ENCODE measurements around the gene PLEKHG3.

The PLEKHG3 gene

DNA sequence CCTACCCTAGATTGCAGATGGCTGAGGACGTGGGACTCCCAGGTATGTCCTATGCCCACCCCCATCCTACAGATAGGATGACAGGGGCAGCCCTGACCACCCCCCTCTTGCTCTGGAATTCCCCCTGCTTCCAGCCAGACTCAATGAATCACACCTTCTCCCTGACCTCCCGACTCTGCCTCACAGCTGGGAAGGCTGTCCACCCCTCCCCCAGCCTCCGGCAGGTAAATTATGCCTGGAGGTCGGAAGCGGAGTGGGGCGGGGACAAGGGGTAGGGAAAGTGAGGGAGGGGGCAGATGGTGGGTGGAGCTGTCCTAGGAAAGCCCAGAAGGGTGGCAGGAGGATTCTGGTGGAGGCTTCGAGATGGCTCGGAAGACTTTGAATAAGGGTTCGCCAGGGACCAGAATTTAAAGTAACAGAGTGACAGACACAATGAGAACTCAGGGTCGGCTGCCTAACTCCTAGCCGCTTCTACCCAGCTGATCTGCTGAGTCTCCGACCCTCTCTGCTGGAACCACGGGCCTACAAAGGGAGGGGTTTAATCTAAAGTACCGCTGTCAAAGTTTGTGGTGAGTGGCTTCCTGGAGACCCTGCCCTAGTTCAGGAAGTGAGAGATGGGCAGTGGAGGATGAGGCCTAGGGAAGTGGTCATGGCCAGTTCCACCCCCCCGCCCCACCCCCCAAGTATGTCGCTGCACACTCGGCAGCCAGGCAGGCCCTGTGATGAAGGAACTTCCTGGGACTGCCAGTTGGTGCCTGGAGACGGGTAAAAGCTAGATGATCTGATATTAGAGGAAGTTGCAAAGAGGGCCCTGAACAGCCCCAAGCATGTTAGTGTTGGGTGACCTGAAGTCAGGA lies 4.2 kb downstream of the PLEKHG3 start:
- peak in 2 of 5 experiments; percentile 53 to 93 for DNase-seq

DNA sequence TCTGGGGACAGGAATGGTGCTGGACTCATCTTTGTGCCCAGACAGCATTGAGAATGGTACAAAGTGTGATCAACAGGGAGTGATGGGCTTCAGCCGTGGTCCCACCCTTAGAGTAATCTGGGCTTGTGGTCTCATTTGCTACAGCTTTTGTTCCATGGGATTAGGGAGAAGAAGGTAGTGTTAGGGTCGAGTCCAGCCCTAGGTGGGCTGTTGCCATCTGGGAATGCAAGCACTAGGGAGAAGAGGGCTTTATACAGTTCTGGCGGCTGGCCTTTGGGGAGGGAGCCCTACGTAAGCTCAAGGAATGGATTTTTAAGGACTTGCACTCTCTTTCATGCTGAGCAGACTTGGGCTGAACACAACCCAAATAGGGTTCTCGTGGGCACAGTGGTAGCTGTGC lies 4.9 kb downstream of the PLEKHG3 start:
- no peak for DNase-seq

DNA sequence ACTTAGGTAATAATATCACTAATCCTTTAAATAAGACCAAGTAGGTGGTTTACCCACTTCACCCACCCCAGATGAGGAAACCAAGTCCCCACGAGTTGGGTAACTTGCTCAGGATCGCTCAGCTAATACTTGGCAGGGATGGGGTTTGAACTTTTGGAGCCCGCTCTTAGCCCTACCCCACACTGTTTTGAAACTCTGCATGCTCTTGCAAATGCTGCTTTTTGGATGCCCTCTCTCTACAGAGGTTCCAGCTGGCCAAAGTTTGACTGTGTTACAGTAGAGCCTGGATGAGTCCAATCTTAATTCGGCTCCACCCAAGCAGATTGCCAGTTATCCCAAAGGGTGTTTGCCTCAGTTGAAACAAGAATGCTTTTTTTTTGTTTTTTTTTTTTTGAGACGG lies 6.8 kb downstream of the PLEKHG3 start:
- DNase-seq = no peak

DNA sequence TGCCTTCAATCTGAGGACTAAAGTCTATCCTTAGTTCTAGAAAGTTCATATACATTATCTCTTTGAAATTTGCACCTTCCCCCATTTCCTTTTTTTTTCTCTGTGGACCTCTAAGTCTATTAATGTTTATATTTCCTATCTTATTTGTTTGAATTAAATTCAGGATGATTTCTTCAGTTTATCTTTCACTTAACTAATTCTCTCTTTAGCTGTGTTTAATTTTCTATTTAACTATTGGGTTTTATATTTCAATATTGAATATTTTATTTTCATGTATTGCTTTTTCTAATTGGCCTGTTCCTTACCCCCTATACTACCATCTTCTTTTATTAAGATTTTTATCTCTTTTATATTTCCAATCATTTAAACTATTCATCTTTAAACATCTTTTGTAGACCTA lies 9.5 kb downstream of the PLEKHG3 start:
- DNase-seq = no peak

DNA sequence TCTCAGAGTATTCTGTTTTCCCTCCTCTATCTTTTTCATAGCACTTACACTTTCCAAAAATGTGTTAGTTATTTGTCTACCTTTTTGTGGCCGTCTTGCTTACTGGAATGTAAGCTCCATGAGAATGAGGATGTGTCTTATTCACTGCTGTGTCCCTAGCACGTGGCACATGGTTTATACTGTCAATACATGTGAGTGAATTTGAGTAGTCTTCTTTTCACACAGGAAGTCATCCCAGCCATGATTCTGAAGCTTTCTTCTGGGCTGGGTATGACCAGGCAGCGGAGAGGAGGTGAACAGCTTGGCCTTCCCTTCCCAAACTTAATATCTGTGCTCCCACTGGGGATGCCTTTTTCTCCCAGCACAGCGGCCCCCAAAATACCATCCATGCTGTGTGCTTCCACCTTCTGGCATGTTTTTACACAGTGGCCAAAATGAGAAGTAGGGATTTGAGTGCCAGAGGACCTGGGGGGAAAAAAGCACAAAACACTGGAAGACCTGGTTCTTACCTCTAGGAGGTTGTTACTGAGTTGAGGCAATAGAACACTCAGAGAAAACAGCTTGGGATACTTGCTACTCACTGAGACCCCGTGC lies 10.3 kb downstream of the PLEKHG3 start:
- DNase-seq = no peak

DNA sequence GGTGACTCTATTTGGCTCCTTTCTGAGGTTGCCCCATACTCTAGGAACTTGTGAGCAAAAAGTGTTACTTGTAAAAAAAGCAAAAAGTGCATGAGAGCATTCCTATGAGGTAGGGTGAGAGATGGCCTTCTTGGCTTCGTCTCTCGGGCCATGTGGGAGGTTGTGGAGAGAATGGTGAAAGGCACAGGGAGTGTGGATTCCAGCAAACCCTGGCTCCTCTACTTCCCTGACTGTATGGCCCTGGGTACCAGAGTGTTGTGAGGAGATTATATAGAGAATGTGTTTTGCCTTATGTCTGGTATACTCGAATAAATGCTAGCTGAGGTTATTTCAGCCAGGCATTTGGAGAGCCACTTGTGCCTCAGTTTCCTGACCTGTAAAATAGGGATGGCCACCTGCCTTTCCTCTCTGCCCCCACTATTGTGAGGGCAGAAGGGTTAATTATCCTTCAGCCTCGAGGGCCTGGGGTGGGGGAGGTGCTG lies 11.0 kb downstream of the PLEKHG3 start:
- no peak for DNase-seq

DNA sequence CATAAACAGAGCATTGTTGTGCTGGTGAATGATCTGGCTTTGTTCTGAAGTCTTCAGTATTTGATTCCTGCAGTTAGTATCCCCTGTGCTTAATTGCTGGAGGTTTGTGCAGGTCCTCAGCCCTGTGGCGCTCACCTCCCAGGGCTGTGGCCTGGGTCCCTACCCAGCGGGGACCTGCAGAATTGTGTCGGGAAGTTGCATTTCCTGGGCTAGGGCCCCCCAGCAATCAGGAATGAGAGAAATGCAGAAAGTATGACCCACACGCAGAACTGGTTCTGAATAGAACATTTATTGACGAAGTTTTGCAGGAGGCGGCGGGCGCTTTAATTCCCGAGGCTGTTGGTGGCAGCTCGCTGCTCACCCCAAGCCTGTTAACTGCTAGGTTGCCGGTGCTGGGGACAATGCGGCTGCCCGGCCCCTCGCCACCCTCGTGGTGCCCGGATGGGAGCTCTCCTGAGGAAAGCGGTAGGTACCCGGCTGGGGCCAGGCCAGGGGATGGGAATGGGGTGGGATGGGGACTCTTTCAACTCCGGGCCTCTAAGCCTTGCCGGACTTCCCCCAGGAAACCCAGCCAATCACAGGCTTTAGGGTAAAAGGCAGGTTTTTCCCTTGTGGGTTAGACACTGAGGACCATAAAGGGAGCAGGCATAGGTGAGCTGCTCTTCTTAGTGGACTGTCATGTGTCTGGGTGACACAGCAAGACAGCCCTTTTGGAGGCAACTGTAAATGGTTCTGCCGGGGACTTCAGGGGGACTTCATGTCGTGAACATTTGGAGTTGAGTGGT lies 11.6 kb downstream of the PLEKHG3 start:
- DNase-seq = no peak

DNA sequence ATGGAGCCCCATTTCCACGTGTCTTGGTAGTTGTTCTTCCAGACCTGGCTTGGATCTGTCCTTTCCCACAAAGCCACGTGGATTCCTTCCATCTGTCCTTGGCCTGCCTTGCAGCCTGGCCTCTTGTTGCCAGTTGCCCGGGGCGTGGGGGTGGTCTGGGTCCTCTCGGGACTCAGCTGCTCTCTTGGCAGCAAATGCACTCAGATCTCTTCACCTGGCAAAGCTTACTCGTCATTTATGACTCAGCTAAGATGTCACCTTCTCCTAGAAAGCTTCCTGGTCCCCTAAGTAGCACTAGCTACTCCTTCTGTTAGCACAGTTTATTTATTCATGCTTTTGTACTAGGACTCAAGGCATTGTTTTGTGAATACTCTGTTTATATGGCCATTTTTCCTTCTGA lies 13.6 kb downstream of the PLEKHG3 start:
- DNase-seq = no peak

DNA sequence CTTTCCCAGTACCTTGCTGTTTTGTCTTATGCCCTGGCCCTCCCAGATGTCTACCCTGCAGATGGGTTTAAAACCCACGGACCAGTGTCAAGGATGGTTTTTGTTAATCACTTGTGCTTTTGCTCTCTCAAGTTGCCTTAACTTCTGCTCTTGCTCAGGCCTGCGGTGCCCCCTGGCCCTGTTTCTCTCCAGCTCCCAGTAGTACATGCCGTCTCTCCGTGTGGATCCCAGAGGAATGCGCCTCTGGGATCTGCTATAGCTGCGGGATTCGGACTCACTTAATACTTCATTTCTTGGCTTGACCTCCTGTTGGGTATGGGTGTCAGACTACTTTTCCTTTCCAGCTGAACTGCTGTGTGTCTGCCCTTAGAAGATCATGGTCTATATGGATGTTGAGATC lies 14.5 kb downstream of the PLEKHG3 start:
- DNase-seq = no peak

DNA sequence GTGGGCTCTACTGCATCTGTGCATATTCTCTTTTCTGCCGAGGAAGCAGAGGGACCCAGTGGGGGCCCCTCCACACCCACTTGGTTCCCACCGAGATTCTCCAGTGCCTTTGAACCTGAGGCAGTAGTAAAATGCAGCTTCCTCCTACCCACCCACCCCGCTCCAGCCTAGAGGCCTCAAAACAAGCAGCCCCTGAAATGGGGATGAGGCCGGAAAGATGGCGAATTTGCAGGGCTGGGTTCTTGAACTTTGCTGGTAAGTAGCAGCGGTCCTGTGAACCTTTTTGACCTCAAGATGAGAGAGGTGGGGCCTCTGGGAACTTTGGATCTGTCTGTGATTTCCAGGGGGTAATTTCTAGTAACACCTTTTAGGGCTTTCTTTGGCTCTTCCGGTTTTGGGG lies 15.4 kb downstream of the PLEKHG3 start:
- no peak for DNase-seq

DNA sequence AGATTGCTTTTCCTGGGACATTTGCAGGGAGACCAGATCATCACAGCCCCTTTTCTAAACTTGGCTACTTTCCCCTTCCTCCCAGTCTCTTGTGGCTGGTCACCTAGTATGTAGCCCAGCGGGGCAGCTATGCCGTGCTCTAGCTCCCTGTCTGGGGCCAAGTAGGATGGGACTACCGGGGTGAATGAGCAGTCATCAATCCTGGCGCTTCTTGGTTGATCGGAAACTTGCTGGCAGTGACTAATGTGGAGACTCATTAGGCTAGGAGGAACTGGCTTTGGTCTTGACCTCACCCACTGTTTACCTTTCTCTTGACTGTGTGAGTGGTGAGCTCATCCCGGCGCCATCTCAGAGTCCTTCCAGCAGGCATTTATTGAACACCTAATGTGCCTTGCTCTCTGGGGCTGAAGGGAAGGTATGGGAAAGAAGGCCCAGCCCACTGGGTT lies 15.9 kb downstream of the PLEKHG3 start:
- no peak for DNase-seq

DNA sequence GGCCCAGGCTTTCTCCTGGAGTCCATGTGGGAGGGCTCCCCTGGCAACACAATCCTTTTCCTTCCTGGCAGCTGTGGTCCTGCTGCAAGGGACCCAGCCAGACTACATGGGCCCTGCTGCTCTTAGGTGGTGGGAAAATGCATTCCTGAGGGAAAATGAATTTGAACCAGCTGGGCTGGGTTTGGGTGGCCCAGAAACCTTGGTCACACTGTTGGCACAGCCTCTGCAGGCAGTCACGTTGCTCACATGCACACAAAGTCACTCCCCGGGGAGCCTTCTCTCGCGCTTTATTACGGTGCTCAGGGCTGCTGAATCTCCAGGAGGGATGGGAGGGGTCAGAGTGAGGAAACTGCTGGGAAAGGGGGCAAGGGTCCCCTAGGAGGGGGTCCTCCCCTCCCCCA lies 17.2 kb downstream of the PLEKHG3 start:
- DNase-seq = no peak

DNA sequence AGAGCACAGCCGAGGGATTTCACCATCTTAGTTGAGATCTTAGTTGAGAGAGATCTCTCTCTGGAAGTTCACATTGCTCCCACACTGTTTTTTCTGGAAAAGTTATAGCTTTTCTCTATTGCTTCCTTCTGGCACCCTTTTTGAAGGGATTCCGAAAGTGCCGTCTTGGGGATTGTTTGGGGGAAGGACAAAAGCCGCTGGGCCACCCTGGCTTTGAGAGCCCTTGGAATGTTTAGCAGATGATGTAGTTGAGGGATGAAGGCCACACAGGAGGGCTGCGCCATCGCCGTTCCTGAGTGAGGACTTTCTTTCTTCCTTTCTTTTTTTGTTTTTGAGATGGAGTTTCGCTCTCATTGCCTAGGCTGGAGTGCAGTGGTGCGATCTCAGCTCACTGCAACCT lies 17.7 kb downstream of the PLEKHG3 start:
- DNase-seq = no peak

DNA sequence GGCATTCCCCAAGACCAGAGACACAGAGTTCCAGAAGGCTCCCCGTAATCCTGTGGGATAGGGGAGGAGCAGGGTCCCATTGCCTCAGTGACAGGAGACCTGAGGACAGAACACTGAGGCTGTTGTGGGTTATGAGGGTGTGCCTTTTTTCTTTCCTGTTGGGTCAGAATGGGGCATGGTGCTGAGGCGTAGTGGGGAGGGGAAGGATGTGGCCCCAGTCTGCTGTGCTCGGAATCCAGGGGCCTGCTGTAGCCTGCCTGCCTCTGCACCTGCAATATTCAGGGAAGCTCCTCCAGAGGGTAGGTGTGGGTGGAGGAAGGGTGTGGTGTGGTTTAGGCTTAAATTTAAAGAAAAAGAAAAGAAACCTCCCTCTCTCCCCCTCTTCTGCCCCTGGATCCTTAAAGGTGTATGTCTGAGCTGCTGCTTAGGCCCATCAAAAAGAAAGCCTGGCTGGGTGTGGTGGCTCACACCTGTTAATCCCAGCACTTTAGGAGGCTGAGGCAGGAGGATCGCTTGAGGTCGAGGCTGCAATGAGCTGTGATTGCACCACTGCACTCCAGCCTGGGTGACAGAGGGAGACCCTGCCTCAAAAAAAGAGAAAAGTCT lies 18.7 kb downstream of the PLEKHG3 start:
- DNase-seq = peak in 2 of 5 experiments; percentile 61 to 83

DNA sequence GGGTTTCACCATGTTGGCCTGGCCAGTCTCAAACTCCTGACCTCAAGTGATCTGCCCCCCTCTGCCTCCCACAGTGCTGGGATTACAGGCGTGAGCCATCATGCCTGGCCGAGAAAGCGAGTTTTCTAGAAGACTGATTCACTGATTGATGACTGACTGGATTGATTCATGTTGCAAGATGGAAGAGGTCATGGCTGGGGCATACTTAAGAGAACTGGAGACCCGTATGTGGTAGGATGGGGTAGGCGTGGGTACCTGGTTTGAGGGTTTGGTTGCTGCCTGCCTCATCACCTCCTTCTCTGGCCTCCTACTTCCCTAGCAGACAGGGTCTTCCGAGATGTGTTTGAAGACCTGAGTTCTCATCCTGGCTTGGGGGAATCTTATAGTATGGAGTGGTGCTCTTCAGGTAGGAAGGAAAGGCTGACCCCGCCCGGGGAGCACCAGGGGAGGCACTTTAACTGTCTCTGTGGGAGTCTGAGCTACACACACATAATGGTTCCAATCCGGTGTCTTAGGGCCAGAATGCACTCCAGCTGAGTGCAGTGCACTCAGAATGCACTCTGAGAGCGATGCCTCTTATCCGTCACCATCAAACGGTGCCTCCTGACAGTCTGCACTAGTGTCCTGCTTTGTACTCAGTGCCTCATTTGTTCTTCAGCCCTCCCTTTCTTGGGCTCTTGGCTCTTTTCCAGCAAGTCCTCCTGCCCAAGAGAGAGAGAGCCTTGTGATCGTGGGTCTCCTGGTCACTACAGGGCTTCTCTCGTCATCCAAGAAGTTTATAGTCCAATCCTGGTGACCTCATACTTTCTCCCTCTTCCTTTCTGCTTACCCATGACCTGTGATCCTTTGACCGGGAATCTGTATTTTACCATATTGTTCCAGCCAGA lies 19.7 kb downstream of the PLEKHG3 start:
- peak in 2 of 5 experiments; percentile 47 to 77 for DNase-seq

DNA sequence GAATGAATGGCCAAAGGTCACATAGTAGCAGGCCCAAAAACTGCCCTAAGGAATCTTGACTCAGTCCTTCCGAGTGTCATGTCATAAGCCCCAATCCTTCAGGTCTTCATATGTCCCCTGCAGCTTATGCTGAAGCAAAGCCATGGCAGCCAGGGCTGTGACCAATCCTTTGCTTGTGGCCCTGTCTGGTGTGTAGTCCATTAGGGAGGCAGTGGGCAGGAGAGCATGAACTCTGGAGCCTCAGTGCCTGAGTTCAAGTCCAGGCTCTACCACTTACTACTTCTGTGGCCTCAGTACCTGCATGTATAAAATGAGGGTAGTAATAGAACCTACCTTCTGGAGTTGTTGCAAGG lies 20.3 kb downstream of the PLEKHG3 start:
- no peak for DNase-seq

DNA sequence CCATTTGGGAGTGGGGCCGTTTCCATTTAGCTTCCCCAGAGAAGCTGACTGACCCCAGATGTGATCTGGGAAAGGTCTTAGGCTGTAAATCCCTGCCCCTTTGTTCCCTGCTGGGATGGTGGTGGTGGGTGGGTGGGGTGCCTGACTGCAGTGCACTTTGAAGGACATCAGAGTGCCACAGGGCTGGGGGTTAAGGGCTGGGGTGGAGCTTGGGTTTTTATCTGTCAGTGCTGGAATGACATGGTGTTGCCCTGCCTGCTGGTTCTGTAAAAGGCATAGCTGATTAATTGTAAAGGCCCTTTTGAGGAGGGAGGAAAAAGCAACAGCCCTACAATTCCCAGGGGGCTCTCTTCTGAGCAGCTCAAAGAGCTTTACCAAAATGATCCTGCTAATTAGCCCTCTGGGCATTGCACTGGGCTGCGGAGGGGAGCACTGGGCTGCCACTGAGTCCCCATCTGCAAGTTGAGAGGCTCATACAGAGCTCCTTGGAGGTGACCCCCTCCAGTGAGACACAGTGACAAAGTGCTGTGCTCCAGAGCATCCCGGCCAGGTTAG lies 21.1 kb downstream of the PLEKHG3 start:
- DNase-seq = no peak

DNA sequence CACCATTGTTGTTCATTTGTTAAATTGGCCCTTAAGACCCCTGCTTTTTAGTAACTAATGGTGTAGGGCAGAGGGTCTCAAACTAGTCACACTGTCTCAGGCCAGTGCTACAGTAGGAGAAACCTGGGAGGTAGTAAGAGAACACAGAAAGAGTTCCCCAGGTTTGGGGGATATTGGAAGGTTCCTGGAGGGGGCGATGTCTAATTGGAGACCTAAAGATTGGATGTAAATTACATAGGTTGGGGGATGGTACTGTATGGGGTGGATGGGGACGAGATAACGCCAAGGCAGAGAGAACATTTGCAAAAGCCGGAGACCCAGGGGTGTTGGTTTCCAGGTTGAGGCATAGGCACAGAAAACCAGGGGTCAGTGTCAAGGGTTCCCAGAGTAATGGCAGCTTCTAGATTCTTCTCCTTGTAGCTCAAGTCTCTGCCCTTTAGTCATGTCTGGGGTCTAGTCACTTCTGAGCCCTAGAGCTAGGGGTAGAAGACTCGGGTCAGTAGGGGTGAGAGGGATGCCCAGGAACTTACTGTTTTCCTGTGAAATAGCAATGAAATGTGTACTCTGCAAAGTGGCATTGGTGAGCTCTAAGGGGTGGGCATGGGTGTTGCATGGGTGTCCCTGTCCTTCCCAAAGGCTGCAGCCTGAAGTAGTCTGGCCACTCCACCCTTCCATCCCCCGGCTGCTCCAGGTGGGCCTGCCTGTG lies 21.8 kb downstream of the PLEKHG3 start:
- no peak for DNase-seq

DNA sequence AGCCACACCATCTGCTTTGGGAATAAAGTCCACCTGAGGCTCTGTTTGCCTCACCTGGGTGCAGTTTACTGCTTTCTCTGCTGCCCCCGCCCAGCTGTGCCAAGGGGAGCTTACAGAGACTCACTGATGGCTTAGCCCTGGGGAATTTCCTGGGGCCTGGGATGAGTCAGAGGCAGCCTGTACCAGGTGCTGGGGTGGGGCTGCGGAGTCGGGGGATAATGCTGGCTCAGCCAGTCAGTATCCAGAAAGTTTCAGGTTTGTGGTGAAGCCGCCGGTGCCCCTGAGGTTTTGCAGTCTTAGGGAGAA lies 22.3 kb downstream of the PLEKHG3 start:
- peak in 3 of 5 experiments; percentile 29 to 47 (median 42) for DNase-seq

DNA sequence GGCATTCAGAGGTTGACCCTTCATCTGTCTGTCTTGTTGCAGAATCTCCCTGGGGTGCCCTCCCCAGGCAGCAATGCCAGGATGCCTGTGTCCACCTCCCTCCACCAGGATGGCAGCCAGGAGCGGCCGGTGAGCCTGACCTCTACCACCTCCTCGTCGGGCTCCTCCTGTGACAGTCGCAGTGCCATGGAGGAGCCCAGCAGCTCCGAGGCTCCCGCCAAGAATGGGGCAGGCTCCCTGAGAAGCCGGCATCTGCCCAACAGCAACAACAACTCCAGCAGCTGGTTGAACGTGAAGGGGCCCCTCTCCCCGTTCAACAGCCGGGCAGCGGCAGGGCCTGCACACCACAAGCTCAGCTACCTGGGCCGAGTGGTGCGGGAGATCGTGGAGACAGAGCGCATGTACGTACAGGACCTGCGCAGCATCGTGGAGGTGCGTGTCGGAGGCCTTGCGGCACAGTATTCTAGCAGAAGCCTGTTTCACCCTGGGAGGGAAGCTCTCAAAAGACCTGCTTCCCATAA lies 23.4 kb downstream of the PLEKHG3 start:
- DNase-seq = no peak

DNA sequence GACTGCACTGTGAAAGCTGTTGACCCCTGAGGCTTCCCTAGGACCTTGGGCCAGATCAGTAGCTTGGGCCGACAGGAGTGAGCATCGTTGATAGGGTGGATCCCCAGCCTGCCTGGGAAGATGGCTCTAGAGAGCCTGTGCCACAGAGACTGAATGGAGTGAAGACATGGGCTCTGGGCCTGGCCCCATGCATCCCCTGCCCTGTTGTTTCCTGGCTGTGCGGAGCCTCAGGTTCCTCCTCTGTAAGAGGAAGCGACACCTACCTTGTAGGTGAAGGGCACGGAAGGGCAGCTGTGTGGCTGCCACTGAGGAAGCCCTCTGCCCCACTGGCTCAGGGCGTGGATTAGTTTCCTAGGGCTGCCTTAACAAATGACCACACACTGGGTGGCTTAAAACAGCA lies 23.9 kb downstream of the PLEKHG3 start:
- DNase-seq = no peak
